Activated CD8-positive, alpha-beta memory T cell treated with anti-CD3 and anti-CD28 coated beads, Interleukin-2, amount 50 U/mL, for 24 hours (primary cell): Measurements from ENCODE around the gene WDR7.

Experiments used
- DNase-seq: peaks from one replicate; pipeline ENCODE4 v3.0.0-alpha.2; 2020; ENCODE audit errors: extremely low read depth

The WDR7 gene

GRCh38 chr18:56936457-56936856, 285.3 kb downstream of the WDR7 start:
- DNase-seq = no peak

GRCh38 chr18:56937874-56938430, 286.8 kb downstream of the WDR7 start:
- no peak for DNase-seq

- no peak for DNase-seq
Observed at GRCh38 chr18:56945171-56946083, 294.3 kb downstream of the WDR7 start.

- DNase-seq = no peak
Observed at GRCh38 chr18:56947236-56947635, 296.1 kb downstream of the WDR7 start.

- no peak for DNase-seq
Observed at GRCh38 chr18:56952026-56952425, 300.9 kb downstream of the WDR7 start.

- DNase-seq = no peak
Observed at GRCh38 chr18:56953428-56954198, 302.5 kb downstream of the WDR7 start.

GRCh38 chr18:56955490-56955889, 304.3 kb downstream of the WDR7 start:
- no peak for DNase-seq

- DNase-seq = no peak
Observed at GRCh38 chr18:56959120-56959519, 308.0 kb downstream of the WDR7 start.

- DNase-seq = no peak
Observed at GRCh38 chr18:56962322-56962721, 311.2 kb downstream of the WDR7 start.

GRCh38 chr18:56967035-56967434, 315.9 kb downstream of the WDR7 start:
- no peak for DNase-seq

GRCh38 chr18:56973487-56973886, 322.3 kb downstream of the WDR7 start:
- DNase-seq = no peak

GRCh38 chr18:56974141-56974540, 323.0 kb downstream of the WDR7 start:
- DNase-seq = no peak

GRCh38 chr18:56975276-56975675, 324.1 kb downstream of the WDR7 start:
- DNase-seq = no peak

- DNase-seq = no peak
Observed at GRCh38 chr18:56977309-56977708, 326.1 kb downstream of the WDR7 start.

- no peak for DNase-seq
Observed at GRCh38 chr18:56977771-56978170, 326.6 kb downstream of the WDR7 start.

- DNase-seq = no peak
Observed at GRCh38 chr18:56980151-56980550, 329.0 kb downstream of the WDR7 start.

- no peak for DNase-seq
Observed at GRCh38 chr18:56982766-56983165, 331.6 kb downstream of the WDR7 start.

GRCh38 chr18:56983275-56983992, 332.3 kb downstream of the WDR7 start:
- no peak for DNase-seq

- no peak for DNase-seq
Observed at GRCh38 chr18:56984731-56985130, 333.6 kb downstream of the WDR7 start.

GRCh38 chr18:56986829-56987228, 335.7 kb downstream of the WDR7 start:
- DNase-seq = no peak

- no peak for DNase-seq
Observed at GRCh38 chr18:56987236-56987635, 336.1 kb downstream of the WDR7 start.

- DNase-seq = no peak
Observed at GRCh38 chr18:56988022-56988421, 336.9 kb downstream of the WDR7 start.
